Embryonic facial prominence (tissue), 1 donor: Measurements from ENCODE around the gene SDCBP2.

Source experiments
- DNase-seq: peaks from one replicate; pipeline ENCODE4 v3.0.0-alpha.2; 2016; ENCODE audit errors: extremely low spot score

SDCBP2 gene

DNA sequence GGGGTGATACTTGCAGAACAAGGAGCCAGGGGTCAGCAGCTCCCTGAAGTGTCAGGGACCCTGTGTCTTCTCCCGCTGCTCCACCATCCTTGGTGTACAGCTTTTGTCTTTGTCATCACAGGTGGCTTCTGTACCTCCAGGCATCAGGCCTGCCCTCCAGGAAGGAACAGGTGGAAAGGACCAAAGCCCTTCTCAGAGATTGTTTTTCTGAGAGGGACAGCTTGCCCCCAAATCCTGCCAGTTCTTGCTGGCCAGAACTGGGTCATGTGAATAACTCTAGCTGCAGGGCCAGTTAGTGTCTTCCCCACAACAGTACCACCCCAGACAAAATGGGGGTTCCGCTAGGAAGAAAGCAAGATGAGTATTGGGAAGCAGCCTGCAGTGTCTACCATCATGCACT lies 31.5 kb downstream of the SDCBP2 start:
- DNase-seq = no peak

- no peak for DNase-seq
Measured at GRCh38 chr20:1296922-1297321, 32.0 kb downstream of the SDCBP2 start.

DNA sequence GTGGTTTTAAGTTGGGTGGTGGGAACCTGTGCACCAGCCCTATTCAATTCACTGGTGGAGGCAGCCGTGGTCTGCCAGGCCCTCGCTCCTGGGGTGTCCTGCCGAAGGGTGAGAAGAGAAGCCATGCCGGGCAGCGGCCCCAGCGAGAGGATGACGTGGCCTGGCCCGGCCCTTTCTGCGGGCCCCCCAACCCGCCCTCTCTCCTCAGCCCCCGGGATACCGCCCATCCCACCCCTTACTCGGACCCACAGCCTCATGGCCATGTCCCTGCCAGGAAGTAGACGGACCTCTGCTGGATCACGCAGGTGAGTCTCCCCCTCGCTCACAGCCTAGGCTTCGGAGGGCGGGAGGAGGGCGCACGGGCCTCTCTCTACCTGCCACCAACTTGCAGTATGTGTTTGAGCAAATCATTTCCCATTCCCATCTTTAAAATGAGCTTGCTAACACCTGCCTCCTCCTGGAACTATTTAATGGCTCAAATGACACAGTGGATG lies 32.8 kb downstream of the SDCBP2 start:
- DNase-seq = no peak

GRCh38 chr20:1295276-1295930 lies 33.5 kb downstream of the SDCBP2 start:
- no peak for DNase-seq

DNA sequence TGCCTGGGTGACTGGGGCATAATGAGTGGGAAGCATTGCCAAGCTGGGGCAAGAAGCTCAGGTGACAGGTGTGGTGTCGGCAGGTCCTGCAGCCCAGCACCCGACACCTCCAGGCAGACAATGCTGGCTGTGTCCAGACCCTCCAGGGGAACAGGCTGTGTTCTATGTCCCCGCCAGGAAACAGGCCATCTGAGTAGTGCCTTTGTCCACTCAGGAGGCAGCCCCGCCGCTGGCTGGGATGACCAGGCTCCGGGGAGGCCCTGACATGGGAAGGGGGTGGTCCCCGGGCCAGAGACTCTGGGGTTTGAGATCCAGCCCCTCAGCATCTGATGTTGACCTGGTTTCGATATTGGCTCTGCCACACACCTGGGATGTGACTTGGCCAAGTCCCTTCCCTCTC lies 34.4 kb downstream of the SDCBP2 start:
- no peak for DNase-seq

- no peak for DNase-seq
Measured at GRCh38 chr20:1293641-1294379, 35.1 kb downstream of the SDCBP2 start.

DNA sequence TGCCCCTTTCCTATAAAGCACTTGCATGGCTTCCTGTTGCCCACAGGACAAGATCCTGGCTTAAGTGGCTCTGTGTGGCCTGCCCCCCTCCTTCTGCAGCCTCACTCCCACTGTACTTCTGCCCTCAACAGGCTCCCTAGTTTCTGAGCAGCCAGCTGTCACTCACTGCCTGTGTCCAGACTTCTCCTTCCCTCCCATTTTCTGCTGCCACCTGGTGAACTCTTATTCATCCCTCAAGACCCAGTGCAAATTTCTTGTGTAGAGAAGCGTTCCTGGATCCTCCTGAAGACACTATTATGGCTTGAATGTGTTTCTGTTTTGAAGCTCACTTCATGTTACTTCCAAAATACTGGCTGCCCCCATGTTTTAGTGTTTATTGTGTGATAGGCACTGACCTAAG lies 36.3 kb downstream of the SDCBP2 start:
- DNase-seq = no peak

DNA sequence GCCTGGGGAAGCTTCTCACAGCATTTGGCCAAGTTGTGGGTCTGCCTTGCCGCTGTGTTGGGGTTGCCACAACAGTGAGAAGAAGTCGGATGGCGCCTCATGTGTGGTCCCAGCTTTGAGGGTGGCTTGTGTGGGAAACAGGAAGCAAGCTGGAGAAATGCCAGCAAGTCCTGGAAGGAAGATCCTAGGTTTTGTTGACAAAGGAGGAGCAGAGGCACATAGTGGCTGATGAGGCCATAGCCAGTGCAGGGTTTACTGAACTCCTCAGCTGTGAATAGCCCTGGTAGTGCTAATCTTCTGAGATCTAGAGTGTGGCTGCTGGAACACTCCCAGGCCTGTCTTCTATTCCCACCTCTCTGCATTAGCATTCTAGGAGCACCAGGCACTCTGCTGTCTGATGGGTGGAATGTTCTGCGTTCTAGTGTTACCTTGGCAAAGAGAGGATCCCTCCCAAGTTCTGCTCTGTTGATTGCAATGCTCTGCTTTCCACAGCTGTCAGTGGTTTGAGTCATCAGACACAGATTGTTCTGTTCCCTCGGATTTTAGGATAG lies 37.7 kb downstream of the SDCBP2 start:
- DNase-seq = no peak

GRCh38 chr20:1287787-1288569 lies 41.0 kb downstream of the SDCBP2 start:
- no peak for DNase-seq

DNA sequence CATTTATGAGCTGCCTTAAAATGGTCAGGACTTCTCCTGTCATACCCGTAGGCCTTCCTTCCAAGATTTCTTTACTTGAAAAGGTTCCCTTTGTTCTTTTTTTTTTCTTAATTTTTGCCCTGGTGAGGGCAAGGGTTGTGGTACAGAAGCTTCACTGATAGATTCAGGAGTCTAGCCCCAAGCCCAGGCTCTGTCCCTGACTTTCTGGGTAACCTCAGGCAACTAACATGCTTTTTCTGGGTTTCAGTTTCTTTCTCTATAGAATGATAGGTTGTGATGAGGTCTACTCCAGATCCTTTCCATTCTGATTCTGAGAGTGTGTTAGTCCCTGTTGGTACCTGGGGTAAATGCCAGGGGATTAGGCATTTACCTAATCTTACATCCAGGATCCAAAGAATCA lies 41.6 kb downstream of the SDCBP2 start:
- no peak for DNase-seq

- no peak for DNase-seq
Measured at GRCh38 chr20:1286267-1287024, 42.5 kb downstream of the SDCBP2 start.

- no peak for DNase-seq
Measured at GRCh38 chr20:1283522-1284510, 45.1 kb downstream of the SDCBP2 start.

GRCh38 chr20:1282966-1283365 lies 46.0 kb downstream of the SDCBP2 start:
- no peak for DNase-seq

DNA sequence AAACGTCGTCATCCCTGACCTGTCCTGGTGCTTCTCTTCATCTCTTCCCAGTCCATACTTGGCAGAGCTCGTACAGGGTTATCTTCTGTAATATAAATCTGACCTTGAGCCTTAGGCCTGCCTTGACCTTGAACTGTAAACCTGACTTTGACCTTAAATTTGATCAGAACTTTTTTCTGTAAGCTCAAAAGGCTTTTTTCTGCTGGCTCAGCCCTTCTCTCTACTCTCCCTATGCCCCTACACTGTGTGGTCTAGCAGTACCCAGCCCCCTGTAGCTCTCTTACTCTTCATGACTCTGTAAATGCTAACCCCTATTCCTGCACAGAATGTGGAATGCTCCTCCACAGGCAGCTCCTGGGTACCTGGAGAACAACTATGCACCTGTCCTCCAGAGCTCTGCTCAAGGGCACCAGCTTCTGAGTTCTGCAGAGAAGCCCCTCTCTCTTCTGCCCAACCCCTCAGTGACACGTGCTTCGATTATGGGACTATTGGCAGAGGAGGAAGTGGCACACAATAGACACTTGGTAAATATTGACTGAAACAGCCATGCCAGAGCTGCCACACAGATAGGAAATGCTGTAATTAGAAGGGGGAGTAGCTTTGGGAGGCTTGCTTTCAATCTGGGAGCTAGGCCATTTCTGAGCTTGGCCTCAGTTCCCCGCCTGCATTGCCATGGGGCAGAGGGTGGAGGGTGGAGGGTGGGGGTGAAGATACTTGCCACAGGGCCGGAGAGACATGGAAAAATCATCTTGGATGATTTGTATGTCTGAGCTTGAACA lies 47.5 kb downstream of the SDCBP2 start:
- DNase-seq = no peak

- DNase-seq = no peak
Measured at GRCh38 chr20:1280195-1281102, 48.5 kb downstream of the SDCBP2 start.

GRCh38 chr20:1278993-1279392 lies 49.9 kb downstream of the SDCBP2 start:
- no peak for DNase-seq

- DNase-seq = no peak
Measured at GRCh38 chr20:1277529-1278322, 51.2 kb downstream of the SDCBP2 start.

DNA sequence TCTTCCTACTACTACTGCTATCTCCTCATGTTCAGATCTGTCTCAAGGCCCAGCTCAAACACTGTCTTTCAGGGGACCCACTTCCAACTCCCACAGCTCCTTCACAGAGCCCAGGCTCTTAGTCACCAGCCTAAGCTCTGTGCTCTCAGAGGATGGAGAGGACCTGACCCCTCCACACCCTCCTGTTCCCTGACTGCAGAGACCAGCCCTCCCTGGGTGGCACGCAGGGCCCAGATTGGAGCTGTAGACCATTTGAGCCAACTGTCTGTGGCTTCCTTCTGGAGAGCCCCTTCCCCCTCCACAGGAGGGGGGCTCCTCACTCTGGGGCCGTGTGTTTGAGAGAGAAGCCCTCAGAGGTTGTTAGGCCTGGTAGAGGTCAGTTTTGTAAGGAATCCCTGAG lies 53.0 kb downstream of the SDCBP2 start:
- no peak for DNase-seq
